ENCODE measurements around the gene AKAP1. TPM values are rescaled to one million over a fixed set of nuclear protein-coding genes. Genes with fewer than 3 reads are reported as not detected.
A peak's percentile ranks its signal among the peaks of the same experiment; 100 is the strongest.

AKAP1 gene
- total and polyA plus RNA-seq, 9 of the 15 experiments (the other 6 are each of a cell fraction or from before 2014, with no cell fraction given) = 12.9 to 63.8 (median 36.4) TPM

- Histone ChIP-seq H3K27me3 (ENCODE audit: control insufficient read depth in 2 of 2, insufficient read depth in 2 of 2, low read length in 2 of 2) (no peaks in the 10 kb centered on the region), H4K20me1 (replicated peaks; ENCODE audit: control insufficient read depth, insufficient read depth, low read length) (no peaks in the 10 kb centered on the region), H3K79me2 (ENCODE audit: control insufficient read depth, insufficient read depth, low read length) (no peaks in the 10 kb centered on the region), H3K4me2 (ENCODE audit: insufficient read depth, low read length) (peak overlapping the region; percentile 3; the same call in 1 of the 2 replicates), H3K27ac (ENCODE audit: extremely low read depth, low read depth, low read length) (peak overlapping the region; percentile 26; the same call in 2 of the 3 replicates), H2AFZ (ENCODE audit: low read depth, low read length) (peak overlapping the region; percentile 93), H3K4me1 (replicated peaks in 1 of 2; ENCODE audit: control insufficient read depth in 2 of 2, insufficient read depth in 2 of 2, low read length in 2 of 2) (peaks cover 7 to 26% of the 10 kb centered on the region in 2 experiments; a peak in 4 of 5 replicates), H3K9me1 (ENCODE audit: control insufficient read depth, insufficient read depth, low read length) (no peaks in the 10 kb centered on the region), H3K4me3 (no peak overlapping the region), H3K9me3 (replicated peaks; ENCODE audit: control insufficient read depth, insufficient read depth, low read depth, low read length) (no peaks in the 10 kb centered on the region), H3K9ac (ENCODE audit: insufficient read depth in 1 of 2, low read depth in 2 of 2, low read length in 2 of 2) (no peak overlapping the region), H3K36me3 (ENCODE audit: control insufficient read depth, insufficient read depth, low read length) (no peaks in the 10 kb centered on the region)
- in situ Hi-C loops (cut with MboI) (no loop called here), intact Hi-C loops (cut with micrococcal nuclease) (no loop called here)
- POLR2A ChIA-PET = interaction anchor here (1.0 to 2.5 kb wide), 3 partner anchors 8 to 16 kb away, joined by 3 to 7 read pairs (median 4); partner anchors contain the start of gene AKAP1
- 66% methylated on average over 2 of the region's 2 CpGs for WGBS (ENCODE audit: insufficient coverage, low coverage, missing lambda C conversion rate)
- peak; percentile 21; the same call in 2 of the 3 replicates for ATAC-seq
- TF ChIP-seq ATF3 (IDR thresholded peaks at IDR 0.05) (0 out of 2 replicates have a peak, but pooled peaks have one; percentile 7), ATF3 (CRISPR knock-in tag; conservative IDR thresholded peaks at IDR 0.05) (no peak), DDX20 (tag; IDR thresholded peaks at IDR 0.05; ENCODE audit: low read depth) (no peak), GABPA (tag; conservative IDR thresholded peaks at IDR 0.05; ENCODE audit: low read depth) (0 out of 2 replicates have a peak, but pooled peaks have one; percentile 1)
- no peak for FAIRE-seq
- BruUV-seq (replicated peaks) = no TSS peak
- CTCF ChIA-PET (ENCODE audit: low intra/inter-chr PET ratio) = interaction anchor here (0.6 kb wide), 1 partner anchor 14 kb away, joined by 7 read pairs; no protein-coding TSS in a partner anchor
- no peak for DNase-seq (ENCODE audit: extremely low read depth in 1 of 4, low spot score in 3 of 4)
Measured at GRCh38 chr17:57068707-57069106, 16.3 kb upstream of the AKAP1 start.

Measured in K562 (cell line).